Stimulated activated CD8-positive, alpha-beta memory T cell treated with anti-CD3 and anti-CD28 coated beads, Interleukin-4, amount 100 ng/mL, for 48 hours (primary cell): ENCODE measurements around the gene HSF2BP.
"Not testable (repeated sequence)": the region's sequence is repeated elsewhere in the genome, so short reads cannot be mapped to it uniquely, and the experiment has no call there.

Experiments
- DNase-seq: peaks from one replicate; pipeline ENCODE4 v3.0.0-alpha.2; 2020

The HSF2BP gene

DNA sequence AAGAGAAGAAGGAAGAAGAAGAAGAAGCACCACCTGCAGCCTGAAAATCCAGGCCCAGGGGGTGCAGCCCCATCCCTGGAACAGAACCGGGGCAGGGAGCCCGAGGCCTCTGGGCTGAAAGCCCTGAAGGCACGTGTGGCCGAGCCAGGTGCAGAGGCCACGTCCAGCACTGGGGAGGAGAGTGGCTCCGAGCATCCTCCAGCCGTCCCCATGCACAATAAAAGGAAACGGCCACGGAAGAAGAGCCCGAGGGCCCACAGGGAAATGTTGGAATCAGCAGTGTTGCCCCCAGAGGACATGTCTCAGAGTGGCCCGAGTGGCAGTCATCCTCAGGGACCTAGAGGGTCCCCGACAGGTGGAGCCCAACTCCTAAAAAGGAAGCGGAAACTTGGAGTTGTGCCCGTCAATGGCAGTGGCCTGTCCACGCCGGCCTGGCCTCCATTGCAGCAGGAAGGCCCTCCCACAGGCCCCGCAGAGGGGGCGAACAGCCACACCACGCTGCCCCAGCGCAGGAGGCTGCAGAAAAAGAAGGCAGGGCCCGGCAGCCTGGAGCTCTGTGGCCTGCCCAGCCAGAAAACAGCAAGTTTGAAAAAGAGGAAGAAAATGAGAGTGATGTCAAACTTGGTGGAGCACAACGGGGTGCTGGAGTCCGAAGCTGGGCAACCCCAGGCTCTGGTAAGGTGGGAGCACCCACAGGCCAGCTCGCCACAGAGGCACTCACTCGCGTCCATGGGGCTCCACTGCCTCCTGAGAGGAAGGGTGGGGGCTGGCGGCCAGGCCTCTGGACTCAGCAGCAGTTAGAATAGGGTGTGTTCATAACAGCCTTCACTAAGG is 28.5 kb upstream of the HSF2BP start:
- DNase-seq: no peak

DNA sequence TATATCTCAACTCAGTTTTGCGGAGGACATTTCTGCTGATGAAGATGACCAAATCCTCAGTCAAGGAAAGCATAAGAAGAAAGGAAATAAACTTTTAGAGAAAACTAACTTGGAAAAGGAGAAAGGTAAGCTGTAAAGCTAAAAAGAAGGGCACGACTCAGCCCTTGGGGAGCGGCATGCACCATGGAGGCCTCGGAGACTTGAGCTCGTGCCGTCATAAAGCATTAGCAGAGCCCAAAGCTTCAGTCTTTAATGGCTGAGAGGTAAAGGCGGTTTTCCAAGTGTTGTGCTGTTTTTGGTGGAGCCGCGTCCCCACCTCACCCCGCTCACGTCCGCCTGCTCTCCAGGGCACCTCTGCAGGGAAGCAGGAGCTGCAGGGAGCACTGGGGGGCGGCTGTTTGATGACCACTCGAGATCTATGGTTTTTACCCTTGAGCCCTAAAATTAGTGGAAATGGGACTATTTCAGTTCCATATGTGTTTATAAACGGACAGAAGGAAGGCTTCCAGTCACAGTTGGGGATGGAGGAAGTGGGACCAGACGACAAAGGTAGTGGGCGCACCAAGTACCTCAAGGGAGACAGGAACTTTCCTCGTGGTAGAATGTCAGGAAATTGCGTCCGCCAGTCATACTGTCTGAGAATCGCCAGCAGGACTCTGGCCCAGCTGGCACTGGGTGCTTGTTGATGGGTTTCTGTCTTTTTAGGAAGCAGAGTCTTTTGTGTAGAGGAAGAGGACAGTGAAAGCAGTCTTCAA is 27.7 kb upstream of the HSF2BP start:
- DNase-seq: no peak

DNA sequence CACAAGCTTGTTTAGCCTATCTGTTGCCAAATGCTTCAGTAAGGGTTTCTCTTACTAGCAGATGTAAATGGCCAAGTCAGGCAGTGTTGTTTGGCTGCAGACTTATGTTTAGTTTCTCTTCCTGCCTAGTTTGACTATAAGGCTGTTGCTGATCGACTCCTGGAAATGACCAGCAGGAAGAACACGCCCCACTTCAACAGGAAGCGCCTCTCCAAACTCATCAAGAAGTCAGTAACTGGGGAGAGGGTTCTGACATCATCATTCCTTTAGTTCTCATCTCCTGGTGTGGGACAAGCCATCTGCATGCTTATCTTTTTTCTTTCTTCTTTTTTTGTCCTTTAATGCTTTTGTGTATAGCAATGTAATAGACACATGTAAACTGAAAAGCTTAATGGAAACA is 25.1 kb upstream of the HSF2BP start:
- DNase-seq: no peak

DNA sequence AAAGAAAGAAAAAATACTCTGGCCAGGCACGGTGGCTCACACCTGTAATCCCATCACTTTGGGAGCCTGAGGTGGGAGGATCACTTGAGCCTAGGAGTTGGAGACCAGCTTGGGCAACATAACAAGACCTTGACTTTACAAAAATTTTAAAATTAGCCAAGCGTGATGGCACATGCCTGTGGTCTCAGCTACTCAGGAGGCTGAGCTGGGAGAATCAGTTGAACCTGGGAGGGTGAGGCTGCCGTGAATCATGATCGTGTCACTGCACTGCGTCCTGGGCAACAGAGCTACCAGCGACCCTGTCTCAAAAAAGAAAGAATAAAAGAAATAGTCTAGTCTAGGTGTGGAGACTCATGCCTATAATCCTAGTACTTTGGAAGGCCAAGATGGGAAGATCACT is 22.4 kb upstream of the HSF2BP start:
- no peak for DNase-seq

DNA sequence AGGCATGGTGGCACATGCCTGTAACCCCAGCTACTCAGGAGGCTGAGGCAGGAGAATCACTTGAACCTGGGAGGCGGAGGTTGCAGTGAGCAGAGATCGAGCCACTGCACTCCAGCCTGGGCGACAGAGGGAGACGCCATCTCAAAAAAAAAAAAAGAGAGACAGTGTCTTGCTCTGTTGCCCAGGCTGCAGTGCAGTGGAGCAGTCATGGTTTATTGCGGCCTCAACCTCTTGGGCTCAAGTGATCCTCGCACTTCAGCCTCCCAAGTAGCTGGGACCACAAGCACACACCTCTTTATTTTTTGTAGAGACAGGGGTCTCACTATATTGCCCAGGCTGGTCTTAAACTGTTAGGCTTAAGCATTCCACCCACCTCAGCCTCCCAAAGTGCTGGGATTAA is 21.1 kb upstream of the HSF2BP start:
- not testable (repeated sequence) for DNase-seq

DNA sequence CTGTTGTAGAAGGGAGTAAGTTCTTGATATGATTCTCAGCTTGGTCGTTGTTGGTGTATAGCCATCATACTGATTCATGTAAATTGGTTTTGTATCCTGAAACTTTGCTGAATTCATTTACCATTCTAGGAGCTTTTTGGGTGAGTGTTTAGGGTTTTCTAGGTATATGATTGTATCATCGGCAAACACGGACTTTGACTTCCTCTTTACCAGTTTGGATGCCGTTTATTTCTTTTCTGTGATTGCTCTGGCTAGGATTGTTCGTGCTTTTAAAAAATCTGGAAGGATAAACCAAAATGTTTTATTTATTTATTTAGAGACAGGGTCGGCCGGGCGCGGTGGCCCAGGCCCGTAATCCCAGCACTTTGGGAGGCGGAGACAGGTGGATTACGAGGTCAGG is 20.7 kb upstream of the HSF2BP start:
- DNase-seq: no peak

DNA sequence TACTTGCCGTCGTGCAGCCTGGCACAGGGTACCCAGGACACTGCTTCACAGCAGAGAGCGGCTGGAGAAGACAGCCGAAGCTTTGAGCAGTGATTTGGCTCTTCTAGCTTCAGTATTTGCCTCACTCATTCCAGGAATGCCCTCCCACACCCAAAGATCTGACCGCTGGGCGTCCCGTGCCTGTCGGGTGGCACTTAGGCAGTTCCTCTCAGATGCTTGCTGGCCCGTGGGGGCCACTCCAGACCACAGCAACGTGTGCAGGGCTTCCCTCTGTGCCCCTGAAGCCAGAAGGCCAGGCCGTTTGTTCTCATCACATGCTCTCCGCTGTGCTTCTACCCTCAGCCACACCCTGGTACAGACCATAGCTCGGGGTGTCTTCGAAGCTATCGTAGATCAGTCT is 17.1 kb upstream of the HSF2BP start:
- no peak for DNase-seq

DNA sequence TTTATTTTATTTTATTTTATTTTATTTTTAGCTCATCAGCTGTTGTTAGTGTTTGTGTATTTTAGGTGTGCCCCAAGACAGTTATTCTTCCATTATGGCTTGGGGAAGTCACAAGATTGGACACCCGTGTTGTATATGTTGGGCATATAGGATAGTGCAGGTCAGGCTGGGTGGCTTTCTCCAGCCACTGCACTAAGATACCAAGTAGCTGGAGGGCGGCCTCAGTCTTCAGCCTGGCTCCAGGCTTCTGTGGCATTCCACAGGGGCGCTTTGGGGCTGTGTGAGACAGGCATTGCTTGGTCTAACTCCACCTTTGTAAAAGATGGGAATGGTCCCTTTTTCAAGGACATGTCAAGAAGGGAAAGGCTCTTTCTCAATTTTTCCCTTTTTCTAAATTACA is 16.6 kb upstream of the HSF2BP start:
- no peak for DNase-seq

DNA sequence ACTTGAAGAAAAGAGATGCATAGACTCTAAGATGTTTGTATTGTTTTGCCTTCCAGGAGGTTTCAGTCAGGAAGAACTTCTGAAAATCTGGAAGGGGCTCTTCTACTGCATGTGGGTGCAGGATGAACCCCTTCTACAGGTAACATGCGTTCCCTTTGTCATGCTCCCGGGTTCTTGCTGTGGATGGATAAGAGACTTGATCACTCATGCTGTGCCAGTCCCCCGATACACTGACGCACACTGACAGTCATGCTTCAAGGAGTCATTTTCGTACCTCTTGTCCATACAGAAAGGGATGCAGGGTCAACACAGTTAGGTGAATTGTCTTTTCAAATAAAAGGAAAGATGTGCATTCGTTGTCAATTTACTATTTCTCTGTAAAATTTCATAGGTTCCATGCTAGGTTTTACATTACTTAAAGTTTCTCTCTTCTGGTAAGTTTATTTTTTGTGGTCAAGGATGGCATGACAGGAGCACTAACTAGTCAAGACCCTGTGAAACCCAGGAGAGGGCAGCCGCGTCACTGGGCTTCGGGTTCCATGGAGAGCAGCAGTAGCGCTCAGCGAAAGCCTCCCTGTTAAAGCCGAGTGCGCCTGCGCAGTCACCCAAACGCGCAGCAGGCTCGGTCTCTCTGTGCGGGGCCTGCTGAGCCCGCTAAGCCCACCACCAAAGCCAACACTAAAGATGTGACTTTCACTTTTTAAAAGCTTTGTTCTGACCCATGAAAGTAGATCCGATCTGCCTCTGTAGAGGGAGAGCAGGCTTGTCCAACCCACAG is 10.7 kb upstream of the HSF2BP start:
- DNase-seq: no peak

DNA sequence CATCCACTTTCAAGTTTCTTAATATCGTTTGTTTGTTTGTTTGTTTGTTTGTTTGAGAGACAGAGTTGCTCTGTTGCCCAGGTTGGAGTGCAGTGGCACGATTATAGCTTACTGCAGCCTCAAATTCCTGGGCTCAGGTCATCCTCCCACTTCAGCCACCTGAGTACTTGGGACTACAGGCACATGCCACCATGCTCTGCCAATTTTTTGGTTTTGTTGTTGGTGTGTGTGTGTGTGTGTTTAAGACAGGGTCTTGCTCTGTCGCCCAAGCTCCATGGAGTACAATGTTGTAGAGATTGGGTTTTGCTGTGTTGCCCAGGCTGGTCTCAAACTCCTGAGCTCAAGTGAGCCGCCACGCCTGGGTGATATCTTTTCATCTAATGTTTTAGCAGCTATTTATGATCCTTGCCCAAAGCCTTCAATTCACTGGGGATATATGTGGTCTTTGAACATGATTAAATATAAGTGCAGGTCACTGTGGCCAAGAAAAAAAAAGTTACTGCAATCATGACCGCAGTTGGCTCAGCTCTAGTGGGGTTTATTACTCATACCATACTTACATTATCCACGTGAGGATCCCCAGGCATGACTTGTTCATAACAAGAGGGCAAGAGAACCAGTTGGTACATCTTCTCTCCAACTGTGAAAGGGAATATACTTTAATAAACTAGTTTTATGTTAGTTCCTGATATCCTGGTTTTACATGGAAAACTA is 8.1 kb upstream of the HSF2BP start:
- DNase-seq: no peak

DNA sequence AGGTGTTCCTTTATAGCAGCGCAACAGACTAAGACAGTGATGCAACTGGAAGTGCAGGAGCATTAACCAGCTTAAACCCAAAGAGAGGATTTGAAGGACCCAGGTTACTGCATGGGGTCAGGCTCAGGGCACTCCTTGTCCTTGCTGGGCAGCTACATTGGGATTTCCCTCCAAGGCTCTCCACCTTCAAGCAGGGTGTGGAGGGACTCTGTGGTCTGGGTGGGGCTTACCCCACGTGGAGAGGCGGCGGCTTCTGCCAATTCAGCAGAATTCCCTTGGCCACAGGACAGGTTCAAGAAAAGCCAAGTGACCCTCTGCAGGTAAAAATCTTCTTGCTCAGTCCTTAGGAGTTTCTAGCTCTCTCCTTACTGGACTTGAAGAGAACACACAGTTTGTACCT is 6.6 kb upstream of the HSF2BP start:
- DNase-seq: no peak

DNA sequence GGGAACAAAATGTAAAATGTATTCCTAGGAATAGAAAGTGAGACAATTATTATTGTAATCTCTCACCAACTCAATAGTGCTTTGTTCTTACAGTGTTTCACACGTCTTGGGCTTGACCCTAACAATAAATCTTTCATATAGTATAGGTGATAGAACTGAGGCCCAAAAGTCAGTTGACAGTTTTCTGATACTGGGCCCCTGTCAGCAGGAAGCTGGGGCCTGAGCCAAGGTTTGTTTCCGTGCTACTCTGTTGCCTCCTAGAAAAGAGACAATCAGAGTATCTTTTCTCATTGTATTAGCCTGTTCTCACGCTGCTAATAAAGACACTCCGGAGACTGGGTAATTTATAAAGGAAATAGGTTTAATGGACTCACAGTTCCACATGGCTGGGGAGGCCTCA is 5.1 kb upstream of the HSF2BP start:
- no peak for DNase-seq

DNA sequence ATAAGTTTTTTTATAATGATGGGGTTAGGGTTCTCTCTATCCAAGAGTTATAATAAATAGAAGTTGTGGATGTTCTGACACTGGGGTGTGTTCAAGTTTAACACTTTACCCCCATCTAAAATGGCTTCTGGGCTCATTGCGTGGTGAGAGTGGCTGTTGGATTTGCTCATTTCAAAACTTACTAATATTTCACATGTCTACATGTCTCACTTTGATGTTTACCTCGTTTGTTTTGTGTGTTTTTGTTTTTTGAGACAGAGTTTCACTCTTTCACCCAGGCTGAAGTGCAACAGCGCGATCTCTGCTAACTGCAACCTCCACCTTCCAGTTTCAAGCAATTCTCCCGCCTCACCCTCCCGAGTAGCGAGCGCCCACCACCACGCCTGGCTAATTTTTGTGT is 3.7 kb upstream of the HSF2BP start:
- DNase-seq: no peak

DNA sequence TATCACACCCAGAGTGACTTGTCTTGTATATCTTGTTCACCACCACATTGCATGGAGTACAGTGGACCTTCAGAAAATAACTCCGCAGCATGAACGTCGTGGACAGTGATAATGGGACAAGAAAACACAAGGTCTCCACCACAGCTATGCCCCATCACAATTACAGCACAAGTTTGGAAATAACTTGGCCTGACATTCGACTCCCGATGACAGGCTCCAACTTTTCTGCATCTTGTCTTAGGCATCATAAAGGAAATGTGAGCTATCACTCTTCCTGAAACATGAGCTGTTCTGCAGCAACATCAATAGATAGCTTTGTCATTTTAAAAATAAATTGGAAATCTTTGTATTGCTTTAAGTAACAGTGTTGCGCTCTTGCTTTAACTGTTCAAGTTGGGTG is 3.0 kb upstream of the HSF2BP start:
- DNase-seq: no peak

DNA sequence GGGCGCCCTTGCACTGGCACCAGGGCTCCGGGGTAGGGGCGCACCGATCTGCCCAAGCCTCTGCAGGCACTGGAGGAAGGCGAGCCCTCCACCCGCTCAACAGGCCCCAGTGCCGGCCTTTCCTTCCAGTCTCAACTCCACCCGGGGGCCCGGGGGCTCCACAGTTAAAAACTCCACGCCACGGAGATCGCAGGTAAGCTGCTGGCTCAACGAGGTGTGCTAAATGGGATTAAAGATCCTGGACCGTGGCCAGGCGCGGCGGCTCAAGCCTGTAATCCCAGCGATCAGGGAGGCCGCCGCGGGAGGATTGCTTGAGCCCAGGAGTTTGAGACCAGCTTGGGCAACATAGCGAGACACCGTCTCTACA is 536 bp downstream of the HSF2BP start:
- no peak for DNase-seq

DNA sequence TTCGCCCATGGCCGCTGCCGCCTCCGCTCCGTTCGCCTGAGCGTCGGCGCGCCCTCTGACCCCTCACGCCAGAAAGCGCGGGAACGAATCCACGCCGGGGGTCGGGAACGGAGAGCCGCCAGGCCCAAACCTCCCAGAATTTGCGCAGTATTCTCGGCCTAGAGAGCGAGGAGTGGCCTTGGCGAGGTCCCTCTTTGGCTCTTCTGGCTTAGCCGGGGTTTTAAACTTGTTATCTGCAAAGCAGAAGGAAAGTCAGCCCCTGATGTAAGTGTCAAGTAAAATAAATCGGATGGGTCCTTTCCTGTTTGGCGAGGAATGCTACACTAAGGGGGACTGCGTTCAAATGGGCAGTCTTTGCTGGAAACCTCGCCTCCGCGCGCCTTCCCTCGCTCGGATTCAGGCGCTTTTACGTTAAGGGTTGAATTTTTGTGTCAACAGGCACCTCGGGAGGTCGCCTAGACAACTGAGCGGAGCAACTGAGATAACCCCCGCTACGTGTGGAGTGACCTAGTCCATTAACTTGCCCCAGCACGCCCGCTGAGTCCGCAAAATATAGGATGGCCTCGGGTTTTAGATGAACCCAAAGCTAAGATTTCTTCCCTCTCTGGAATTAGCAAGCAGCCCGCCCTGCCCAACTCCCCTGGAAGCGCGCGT is 1.1 kb downstream of the HSF2BP start:
- no peak for DNase-seq

DNA sequence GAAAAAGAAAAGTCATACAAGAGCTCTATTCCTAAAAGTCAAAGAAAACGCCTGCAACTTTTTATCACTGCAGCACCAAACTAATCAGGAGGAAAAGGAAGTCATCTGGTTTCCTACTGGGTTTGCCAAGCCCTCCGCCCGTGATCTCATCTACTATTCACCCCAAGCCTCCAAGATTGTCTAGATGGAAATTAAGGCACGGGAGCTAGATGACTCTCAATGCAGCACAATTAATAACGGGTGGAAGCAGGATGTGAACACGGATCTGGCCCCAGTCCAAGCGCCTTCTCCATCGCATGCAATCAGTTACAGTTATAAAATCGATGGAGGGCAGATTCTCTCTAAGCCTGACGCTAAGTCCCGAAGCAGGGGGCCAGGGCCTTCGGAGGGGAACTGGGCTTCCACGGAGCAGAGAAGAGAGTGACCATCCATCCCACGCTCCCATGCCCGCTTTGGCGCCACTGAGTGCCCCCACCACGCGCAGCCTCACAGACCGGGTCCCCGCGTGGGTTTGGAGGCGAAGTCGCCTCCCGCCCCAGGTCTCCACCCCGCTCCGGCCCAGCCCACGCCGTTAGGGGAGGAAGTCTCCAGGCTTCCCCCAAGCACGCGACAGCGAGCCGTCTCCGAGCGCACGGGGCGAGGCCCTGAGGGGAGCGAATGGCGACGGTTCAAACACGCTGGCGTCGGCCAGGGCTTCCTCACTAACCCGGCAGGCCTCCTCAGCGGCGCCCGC is 1.8 kb downstream of the HSF2BP start:
- no peak for DNase-seq

DNA sequence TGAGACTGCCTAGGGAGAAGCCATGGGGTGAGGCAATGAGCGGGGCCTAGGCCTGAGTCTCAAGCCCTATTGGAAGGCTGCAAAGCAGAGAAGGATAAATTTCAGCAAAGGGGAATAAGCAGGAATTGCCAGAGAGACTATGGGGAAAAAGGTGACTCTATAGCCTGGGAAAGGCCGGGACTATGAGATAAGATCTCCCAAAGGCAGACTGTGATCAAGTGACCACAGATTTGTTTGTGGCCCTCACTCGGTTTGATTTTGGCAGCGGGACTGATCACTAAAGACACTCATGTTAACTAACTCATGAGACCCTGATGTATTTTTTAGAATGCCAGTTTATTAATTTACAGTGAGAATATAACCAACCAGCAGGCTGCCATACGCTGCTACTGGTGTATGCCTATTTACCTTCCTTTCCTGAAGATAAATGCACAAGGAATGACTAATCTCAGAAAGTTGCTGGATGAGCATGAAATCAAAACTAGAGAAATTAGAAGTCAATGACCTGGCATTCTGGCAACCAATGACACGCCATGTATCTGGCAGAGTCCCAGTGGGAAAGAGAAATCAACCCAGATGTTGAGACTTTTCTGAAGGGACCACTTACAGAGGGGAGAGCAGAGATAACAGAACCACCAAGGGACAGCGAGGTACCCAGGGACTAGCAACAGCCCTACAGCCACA is 4.3 kb downstream of the HSF2BP start:
- no peak for DNase-seq

DNA sequence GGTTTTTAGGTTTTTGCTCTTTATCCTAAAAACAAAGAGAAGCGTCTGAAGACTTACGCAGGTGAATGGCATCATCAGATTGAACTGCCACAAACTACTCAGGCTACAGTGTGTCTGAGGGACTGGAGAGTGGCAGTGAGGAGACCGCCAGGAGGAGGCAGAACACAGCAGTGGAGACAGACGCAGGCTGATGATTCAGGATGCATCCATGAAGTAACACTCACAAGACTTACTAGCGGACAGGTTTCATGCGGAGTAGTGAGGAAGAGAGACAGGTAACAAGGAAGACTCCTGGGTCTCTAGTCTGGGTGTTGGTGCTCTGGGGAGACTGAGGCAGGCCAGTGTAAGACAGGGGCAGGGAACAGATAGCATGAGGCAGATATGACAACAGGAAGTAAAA is 5.7 kb downstream of the HSF2BP start:
- no peak for DNase-seq

DNA sequence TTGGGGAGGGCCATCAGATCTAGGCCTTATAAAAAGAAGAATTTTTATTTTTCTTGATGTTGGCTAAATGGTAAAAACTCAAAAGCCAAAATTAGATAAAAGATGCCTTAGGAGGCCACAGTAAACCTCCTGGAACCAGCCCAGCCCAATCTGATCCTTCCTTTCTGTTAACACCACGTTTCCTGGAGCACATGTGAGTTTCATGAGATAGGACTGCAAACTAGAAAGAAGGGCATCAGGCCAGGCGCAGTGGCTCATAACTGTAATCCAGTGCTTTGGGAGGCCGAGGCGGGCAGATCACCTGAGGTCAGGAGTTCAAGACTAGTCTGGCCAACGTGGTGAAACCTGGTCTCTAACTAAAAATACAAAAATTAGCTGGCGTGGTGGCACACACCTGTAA is 6.7 kb downstream of the HSF2BP start:
- no peak for DNase-seq

DNA sequence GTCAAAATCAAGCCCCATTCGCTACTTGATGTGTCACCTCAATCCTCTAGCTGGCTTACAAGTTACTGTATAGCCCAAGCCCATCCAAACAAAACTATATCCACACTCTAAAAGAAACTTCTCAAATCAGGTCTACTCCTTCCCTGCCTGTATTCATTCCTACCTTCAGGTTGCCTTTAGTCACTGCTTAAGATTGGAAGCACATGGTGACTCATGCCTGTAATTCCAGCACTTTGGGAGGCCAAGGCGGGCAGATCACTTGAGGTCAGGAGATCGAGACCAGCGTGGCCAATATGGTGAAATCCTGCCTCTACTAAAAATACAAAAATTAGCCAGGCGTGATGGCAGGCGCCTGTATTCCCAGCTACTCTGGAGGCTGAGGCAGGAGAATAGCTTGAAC is 7.4 kb downstream of the HSF2BP start:
- not testable (repeated sequence) for DNase-seq
